Left ventricle myocardium inferior (tissue), 1 donor: Measurements from ENCODE around the gene LHX2. TPM values are rescaled to one million over a fixed set of nuclear protein-coding genes. Genes with fewer than 3 reads are reported as not detected.

Source experiments
- DNase-seq: peaks from one replicate; pipeline ENCODE4 v3.0.0-alpha.2; 2020
- H3K27ac ChIP-seq: fragments of 200-600 bp; replicated peaks from 2 replicates; pipeline ENCODE4 v1.8.0; 2021
- H3K27me3 ChIP-seq: fragments of 200-600 bp; 2 replicates; pipeline ENCODE4 v1.8.0; 2021; ENCODE audit warnings: low read depth
- H3K36me3 ChIP-seq: fragments of 200-600 bp; 2 replicates; pipeline ENCODE4 v1.8.0; 2021
- H3K4me1 ChIP-seq: fragments of 200-600 bp; 2 replicates; pipeline ENCODE4 v1.8.0; 2021
- H3K4me3 ChIP-seq: fragments of 200-600 bp; 2 replicates; pipeline ENCODE4 v1.8.0; 2021; ENCODE audit warnings: mild to moderate bottlenecking, moderate library complexity
- H3K9me3 ChIP-seq: fragments of 200-600 bp; replicated peaks from 2 replicates; pipeline ENCODE4 v1.8.0; 2021
- intact Hi-C: fragments of 100-400 bp; cut with micrococcal nuclease; formaldehyde crosslinking; loops from one replicate; pipeline ENCODE4 v1.11.0; 2022
- total RNA-seq: library from RNA; stranded (reverse); fragmentation: NEBNext Ultra II Directional; extraction: Animal tissue kit (Norgen Biotek cat#: 25700); gene quantifications from one replicate; pipeline ENCODE4 v1.2.1, GENCODE V29; 2021
- TF ChIP-seq, protein P1 (sequence below): fragments of 200-600 bp; IDR thresholded peaks from 2 replicates; pipeline ENCODE4 v1.8.0; 2021; ENCODE audit warnings: antibody characterized with exemption, mild to moderate bottlenecking, borderline replicate concordance
- donor health status: DM: no; HTN: yes; CAD: no; lungs with severe emphysema.

The LHX2 gene
- total RNA-seq, 1 donor from 2014 or later: not detected

DNA sequence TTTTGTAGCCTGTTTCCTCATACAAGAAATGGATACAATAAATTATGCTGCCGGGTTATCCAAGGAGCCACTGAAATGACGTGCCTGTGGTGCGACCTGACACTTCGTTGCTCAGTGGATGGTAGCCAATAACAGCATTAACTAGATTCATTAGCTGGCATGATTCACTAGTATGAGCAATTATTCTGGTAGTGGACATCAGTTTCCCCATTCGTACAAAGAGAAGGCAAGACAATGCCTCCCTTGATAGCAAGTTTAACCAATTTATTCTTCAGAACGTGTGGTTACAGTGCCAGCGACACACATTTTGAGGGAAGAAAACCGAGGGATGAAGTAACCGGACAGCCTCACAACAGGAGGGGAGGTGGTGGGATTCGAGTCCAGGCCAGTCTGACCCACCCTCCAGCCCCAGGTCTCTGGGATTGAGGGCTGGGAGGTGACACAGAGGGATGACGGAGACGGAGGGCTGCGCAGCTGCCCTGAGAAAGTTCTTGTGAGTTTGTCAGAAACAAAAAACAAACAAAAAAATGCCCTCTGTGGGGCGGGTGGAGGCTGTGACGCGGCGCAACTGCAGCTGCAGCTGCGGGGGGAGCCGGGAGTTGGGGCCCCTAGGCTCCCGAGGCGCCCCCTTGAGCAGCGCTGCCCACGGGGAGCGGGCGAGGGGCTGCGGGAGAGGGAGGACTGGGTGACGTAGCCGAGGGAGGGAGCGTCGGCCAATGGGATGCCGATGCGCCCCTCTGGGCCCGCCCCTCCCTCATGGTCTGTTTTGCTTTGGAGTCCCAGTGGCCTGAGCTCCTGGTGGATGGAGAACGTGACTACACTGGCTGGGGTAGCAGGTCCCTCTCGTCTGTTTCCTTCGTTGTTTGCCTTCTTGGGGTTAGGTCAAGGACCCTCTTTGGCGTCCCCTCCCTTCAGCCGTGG is 10.9 kb downstream of the LHX2 start:
- H3K27me3 ChIP-seq: peaks cover 98% of the 10 kb centered on the region

DNA sequence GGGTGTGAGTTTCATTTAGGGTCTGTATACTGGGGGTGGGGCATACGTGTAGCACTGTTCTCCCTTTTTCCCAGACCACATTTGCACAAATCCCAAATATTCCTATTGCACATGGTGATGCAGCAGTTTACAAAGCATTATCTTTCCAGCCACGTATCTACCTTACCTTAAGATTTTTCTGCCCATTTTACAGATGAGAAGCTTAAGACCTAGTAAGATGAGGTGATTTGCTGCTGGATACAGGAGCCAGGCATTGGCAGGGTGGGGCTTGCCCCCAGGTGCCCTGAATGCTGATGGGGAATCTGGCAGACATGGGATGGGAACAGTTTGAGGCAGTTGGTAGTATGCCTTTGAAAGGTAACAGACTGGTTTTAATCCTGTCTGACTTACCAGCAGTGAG is 12.5 kb downstream of the LHX2 start:
- H3K27me3 ChIP-seq: peaks cover 98% of the 10 kb centered on the region
- intact Hi-C loops: no loop called here
- no peak for DNase-seq
- H3K27ac ChIP-seq: no peak overlapping the region
- no peak overlapping the region for H3K4me3 ChIP-seq
- no peaks in the 10 kb centered on the region for H3K36me3 ChIP-seq
- no peaks in the 10 kb centered on the region for H3K4me1 ChIP-seq
- no peaks in the 10 kb centered on the region for H3K9me3 ChIP-seq
- TF ChIP-seq, protein P1, sequence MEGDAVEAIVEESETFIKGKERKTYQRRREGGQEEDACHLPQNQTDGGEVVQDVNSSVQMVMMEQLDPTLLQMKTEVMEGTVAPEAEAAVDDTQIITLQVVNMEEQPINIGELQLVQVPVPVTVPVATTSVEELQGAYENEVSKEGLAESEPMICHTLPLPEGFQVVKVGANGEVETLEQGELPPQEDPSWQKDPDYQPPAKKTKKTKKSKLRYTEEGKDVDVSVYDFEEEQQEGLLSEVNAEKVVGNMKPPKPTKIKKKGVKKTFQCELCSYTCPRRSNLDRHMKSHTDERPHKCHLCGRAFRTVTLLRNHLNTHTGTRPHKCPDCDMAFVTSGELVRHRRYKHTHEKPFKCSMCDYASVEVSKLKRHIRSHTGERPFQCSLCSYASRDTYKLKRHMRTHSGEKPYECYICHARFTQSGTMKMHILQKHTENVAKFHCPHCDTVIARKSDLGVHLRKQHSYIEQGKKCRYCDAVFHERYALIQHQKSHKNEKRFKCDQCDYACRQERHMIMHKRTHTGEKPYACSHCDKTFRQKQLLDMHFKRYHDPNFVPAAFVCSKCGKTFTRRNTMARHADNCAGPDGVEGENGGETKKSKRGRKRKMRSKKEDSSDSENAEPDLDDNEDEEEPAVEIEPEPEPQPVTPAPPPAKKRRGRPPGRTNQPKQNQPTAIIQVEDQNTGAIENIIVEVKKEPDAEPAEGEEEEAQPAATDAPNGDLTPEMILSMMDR: no peak

More for the DNA sequence above, 10.9 kb downstream of the LHX2 start:
- Histone ChIP-seq H3K9me3 (no peaks in the 10 kb centered on the region), H3K4me3 (no peak overlapping the region), H3K36me3 (no peaks in the 10 kb centered on the region), H3K27ac (no peak overlapping the region), H3K4me1 (peaks cover 14% of the 10 kb centered on the region)
- no peak for DNase-seq
- TF ChIP-seq, protein P1: no peak
- intact Hi-C loops: no loop called here

DNA sequence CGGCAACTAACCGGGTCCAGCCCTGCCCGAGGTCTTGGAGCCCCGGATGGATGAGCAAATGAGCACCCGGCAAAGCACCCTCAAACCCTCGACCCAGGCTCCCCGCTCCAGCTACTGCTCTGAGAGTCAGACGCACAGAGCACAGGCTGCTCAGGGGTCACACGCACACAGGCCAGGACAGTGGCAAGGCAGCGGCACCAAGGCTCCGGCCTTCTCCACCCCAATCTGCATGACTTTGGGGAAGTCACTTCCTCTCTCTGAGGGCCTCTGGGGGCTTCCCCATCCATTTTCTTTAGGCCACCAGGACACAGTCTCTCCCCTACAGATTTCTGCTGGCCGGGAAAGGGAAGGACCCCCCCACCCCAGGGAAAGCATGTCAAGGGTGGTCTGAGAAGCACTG is 18.0 kb downstream of the LHX2 start:
- H3K36me3 ChIP-seq: no peaks in the 10 kb centered on the region
- intact Hi-C loops: no loop called here
- H3K27ac ChIP-seq: no peak overlapping the region
- H3K4me3 ChIP-seq: no peak overlapping the region
- TF ChIP-seq, protein P1: no peak
- H3K9me3 ChIP-seq: no peaks in the 10 kb centered on the region
- H3K4me1 ChIP-seq: peaks cover 4% of the 10 kb centered on the region
- DNase-seq: no peak
- H3K27me3 ChIP-seq: peaks cover 98% of the 10 kb centered on the region

DNA sequence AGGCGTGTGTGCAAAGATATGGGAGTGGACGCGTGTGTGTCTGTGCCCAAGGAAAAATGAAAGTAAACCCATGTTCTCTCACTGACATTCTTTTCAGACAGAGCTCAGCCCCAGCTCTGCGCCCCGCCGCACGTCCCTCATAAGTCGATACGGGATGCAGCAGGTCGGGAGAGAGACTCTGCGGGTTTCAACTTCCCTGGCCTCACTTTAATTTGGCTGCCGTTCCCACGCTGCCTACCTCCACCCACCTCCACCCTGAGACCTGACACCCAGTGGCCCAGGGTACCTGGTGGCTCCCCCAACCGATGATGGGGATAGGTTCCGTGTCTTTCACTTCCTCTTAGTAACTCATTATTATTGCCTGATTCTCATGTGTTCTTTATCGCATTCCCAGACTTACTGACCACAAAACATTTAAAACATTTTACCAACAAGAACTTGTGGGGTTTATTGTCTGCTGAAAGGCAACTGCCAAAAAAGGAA is 19.4 kb downstream of the LHX2 start:
- no peak for DNase-seq
- intact Hi-C loops: no loop called here

DNA sequence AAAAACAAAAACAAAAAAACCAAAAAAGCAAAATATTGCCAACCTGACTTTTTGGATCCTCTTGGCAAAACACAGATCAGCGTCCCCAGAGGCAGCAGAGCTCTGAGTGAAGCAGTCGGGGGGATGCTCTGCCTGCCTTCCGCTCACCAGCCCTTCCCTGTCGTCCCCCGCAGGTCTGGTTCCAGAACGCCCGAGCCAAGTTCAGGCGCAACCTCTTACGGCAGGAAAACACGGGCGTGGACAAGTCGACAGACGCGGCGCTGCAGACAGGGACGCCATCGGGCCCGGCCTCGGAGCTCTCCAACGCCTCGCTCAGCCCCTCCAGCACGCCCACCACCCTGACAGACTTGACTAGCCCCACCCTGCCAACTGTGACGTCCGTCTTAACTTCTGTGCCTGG is 20.7 kb downstream of the LHX2 start:
- Histone ChIP-seq H3K9me3 (no peaks in the 10 kb centered on the region), H3K4me1 (peaks cover 4% of the 10 kb centered on the region), H3K27ac (no peak overlapping the region), H3K36me3 (no peaks in the 10 kb centered on the region), H3K27me3 (peaks cover 100% of the 10 kb centered on the region), H3K4me3 (no peak overlapping the region)
- TF ChIP-seq, protein P1: no peak
- DNase-seq: no peak
- intact Hi-C loops: no loop called here

More for the DNA sequence above, 19.4 kb downstream of the LHX2 start:
- TF ChIP-seq, protein P1: no peak
- no peak overlapping the region for H3K4me3 ChIP-seq
- no peaks in the 10 kb centered on the region for H3K36me3 ChIP-seq
- H3K9me3 ChIP-seq: no peaks in the 10 kb centered on the region
- peaks cover 4% of the 10 kb centered on the region for H3K4me1 ChIP-seq
- peaks cover 98% of the 10 kb centered on the region for H3K27me3 ChIP-seq
- no peak overlapping the region for H3K27ac ChIP-seq
